Astrocyte (in vitro differentiated cells and primary cell): ENCODE results near the gene AADAT. TPM values are rescaled to one million over a fixed set of nuclear protein-coding genes. Genes with fewer than 3 reads are reported as not detected.

ENCODE experiments used
- DNase-seq: peaks from one replicate; pipeline ENCODE4 v3.0.0-alpha.2; 2010; ENCODE audit warnings: low read depth
- FAIRE-seq: peaks from 2 replicates; lab custom pipeline; 2011; peaks lifted over from hg19 to GRCh38; lab: Jason Lieb, UNC
- H2AFZ ChIP-seq: 2 replicates; pipeline ENCODE4 v1.6.0; 2012; ENCODE audit warnings: low read depth, low read length, inconsistent platforms
- H3K27ac ChIP-seq: 2 replicates; pipeline ENCODE4 v1.5.1; 2011; ENCODE audit warnings: low read depth, low read length, inconsistent platforms
- H3K27me3 ChIP-seq: 2 replicates; pipeline ENCODE4 v1.6.0; 2011; ENCODE audit warnings: low read length, inconsistent platforms; ENCODE audit not compliant: insufficient read depth
- H3K36me3 ChIP-seq: 2 replicates; pipeline ENCODE4 v1.5.1; 2011; ENCODE audit warnings: low read length, inconsistent platforms; ENCODE audit not compliant: insufficient read depth
- H3K4me1 ChIP-seq: 2 replicates; pipeline ENCODE4 v1.5.1; 2011; ENCODE audit warnings: low read length, inconsistent platforms; ENCODE audit not compliant: insufficient read depth
- H3K4me2 ChIP-seq: 2 replicates; pipeline ENCODE4 v1.6.0; 2012; ENCODE audit warnings: low read length, inconsistent platforms
- H3K4me3 ChIP-seq: 2 replicates; pipeline ENCODE4 v1.5.1; 2011; ENCODE audit warnings: low read depth, mild to moderate bottlenecking, low read length, inconsistent platforms; ENCODE audit not compliant: insufficient read depth
- H3K79me2 ChIP-seq: 2 replicates; pipeline ENCODE4 v1.6.0; 2012; ENCODE audit warnings: mild to moderate bottlenecking, low read length, inconsistent platforms; ENCODE audit not compliant: insufficient read depth
- H3K9ac ChIP-seq: 2 replicates; pipeline ENCODE4 v1.6.0; 2012; ENCODE audit warnings: mild to moderate bottlenecking, low read length, inconsistent platforms
- H3K9me3 ChIP-seq: 2 replicates; pipeline ENCODE4 v1.5.1; 2012; ENCODE audit warnings: low read depth, mild to moderate bottlenecking, low read length, inconsistent platforms; ENCODE audit not compliant: insufficient read depth
- H4K20me1 ChIP-seq: 2 replicates; pipeline ENCODE4 v1.6.0; 2012; ENCODE audit warnings: low read length, inconsistent platforms; ENCODE audit not compliant: insufficient read depth
- H3K27ac Mint-ChIP-seq: one replicate; pipeline ENCODE4 v1.8.0; 2021; ENCODE audit warnings: mild to moderate bottlenecking, mixed read lengths; ENCODE audit not compliant: unreplicated experiment
- H3K27me3 Mint-ChIP-seq: one replicate; pipeline ENCODE4 v1.8.0; 2021; ENCODE audit warnings: low read depth, mixed read lengths; ENCODE audit not compliant: unreplicated experiment
- H3K36me3 Mint-ChIP-seq: one replicate; pipeline ENCODE4 v1.8.0; 2021; ENCODE audit warnings: low read depth, mixed read lengths; ENCODE audit not compliant: unreplicated experiment
- H3K4me1 Mint-ChIP-seq: one replicate; pipeline ENCODE4 v1.8.0; 2021; ENCODE audit warnings: low read depth, mixed read lengths; ENCODE audit not compliant: unreplicated experiment
- H3K4me3 Mint-ChIP-seq: one replicate; pipeline ENCODE4 v1.8.0; 2021; ENCODE audit warnings: mild to moderate bottlenecking, moderate library complexity, mixed read lengths; ENCODE audit not compliant: unreplicated experiment
- H3K9me3 Mint-ChIP-seq: one replicate; pipeline ENCODE4 v1.8.0; 2021; ENCODE audit warnings: mild to moderate bottlenecking, mixed read lengths; ENCODE audit not compliant: unreplicated experiment
- CTCF ChIP-seq: IDR thresholded peaks from 2 replicates; pipeline ENCODE4 v1.5.1; 2011; ENCODE audit warnings: low read depth, mild to moderate bottlenecking, inconsistent platforms, low read length, moderate library complexity; ENCODE audit not compliant: insufficient read depth
- EZH2 ChIP-seq: IDR thresholded peaks from 2 replicates; pipeline ENCODE4 v1.6.1; 2012; ENCODE audit warnings: mild to moderate bottlenecking, low read length, inconsistent platforms; ENCODE audit not compliant: insufficient read depth
- total RNA-seq: library from RNA; stranded (reverse); gene quantifications from 2 replicates; pipeline ENCODE4 v1.2.1, GENCODE V29; 2021

Gene AADAT
- total RNA-seq, 1 donor from 2014 or later = 10.5 TPM

DNA sequence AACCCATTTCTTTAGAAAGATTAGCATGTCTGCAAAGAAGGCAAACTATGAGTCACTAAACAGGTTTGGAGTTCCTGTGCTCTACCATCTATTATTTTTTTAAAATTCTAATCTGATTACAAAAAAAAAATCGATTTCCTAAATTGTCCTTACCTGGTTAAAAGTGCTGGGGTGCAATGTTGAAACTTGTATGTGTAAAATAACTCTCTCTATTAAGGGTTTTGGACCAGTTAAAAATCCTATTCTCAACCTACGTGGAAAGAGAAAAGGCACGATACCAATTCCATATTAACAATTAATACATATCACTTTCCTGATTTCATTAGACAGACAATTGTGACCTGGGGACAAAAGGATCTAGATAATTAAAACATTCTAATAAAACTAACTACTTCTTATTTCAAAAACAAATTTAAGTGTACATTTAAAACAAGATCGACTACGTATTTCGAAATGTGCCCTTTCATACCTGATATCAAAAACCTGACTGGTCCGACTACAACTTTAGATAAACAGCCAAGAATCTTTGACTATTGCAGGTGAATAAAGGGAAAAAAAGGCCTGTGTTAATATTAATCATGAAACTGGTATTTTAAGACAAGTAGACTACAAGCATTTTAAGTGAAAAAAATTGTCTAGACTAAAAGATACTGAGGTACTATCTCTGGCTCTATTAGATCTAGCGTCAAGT, 21.2 kb downstream of the AADAT start:
- no peaks in the 10 kb centered on the region for H3K79me2 ChIP-seq
- no peak overlapping the region for H3K4me2 ChIP-seq
- H3K27ac ChIP-seq = no peak overlapping the region
- TF ChIP-seq CTCF (no peak), EZH2 (no peak)
- Mint-ChIP-seq H3K4me3 (no peak overlapping the region), H3K27ac (peak overlapping the region; percentile 7), H3K36me3 (peaks cover 10% of the 10 kb centered on the region), H3K27me3 (no peaks in the 10 kb centered on the region), H3K4me1 (no peaks in the 10 kb centered on the region), H3K9me3 (no peaks in the 10 kb centered on the region)
- H3K27me3 ChIP-seq = no peaks in the 10 kb centered on the region
- H3K4me1 ChIP-seq = no peaks in the 10 kb centered on the region
- no peaks in the 10 kb centered on the region for H4K20me1 ChIP-seq
- no peak overlapping the region for H3K4me3 ChIP-seq
- no peaks in the 10 kb centered on the region for H3K9me3 ChIP-seq
- FAIRE-seq = no peak
- H3K36me3 ChIP-seq = peaks cover 19% of the 10 kb centered on the region
- H3K9ac ChIP-seq = no peak overlapping the region
- no peak for DNase-seq
- no peak overlapping the region for H2AFZ ChIP-seq

GRCh38 chr4:170059421-170059820, 30.3 kb downstream of the AADAT start:
- DNase-seq = no peak
- H2AFZ ChIP-seq = no peak overlapping the region
- Mint-ChIP-seq H3K27me3 (no peaks in the 10 kb centered on the region), H3K4me1 (peaks cover 2% of the 10 kb centered on the region), H3K36me3 (peaks cover 3% of the 10 kb centered on the region), H3K9me3 (no peaks in the 10 kb centered on the region), H3K27ac (no peak overlapping the region), H3K4me3 (no peak overlapping the region)
- H3K4me2 ChIP-seq = no peak overlapping the region
- no peaks in the 10 kb centered on the region for H4K20me1 ChIP-seq
- TF ChIP-seq CTCF (no peak), EZH2 (no peak)
- peaks cover 12% of the 10 kb centered on the region for H3K36me3 ChIP-seq
- no peak for FAIRE-seq
- H3K27ac ChIP-seq = no peak overlapping the region
- H3K4me3 ChIP-seq = no peak overlapping the region
- no peak overlapping the region for H3K9ac ChIP-seq
- H3K9me3 ChIP-seq = no peaks in the 10 kb centered on the region
- H3K27me3 ChIP-seq = no peaks in the 10 kb centered on the region
- no peaks in the 10 kb centered on the region for H3K79me2 ChIP-seq
- H3K4me1 ChIP-seq = no peaks in the 10 kb centered on the region

DNA sequence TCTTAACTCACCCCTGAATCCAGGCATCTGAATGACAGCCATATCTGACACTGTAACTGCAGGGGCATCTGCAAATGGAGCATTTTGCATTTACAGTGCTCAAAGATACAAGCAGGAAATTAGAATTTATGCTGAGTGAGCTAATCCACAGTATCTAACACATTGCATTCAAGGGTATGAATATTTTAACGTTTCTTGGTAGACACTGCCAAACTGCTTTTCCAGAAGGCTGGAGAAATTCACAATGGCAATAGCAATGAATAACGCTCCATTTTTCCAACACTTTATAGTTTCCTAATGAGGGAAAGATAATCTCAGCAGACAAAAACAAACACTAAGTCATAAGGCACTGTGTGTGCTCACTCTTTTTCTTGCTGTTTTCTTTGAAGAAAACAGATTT, 30.9 kb downstream of the AADAT start:
- Histone ChIP-seq H3K4me3 (no peak overlapping the region), H3K4me2 (no peak overlapping the region), H2AFZ (no peak overlapping the region), H3K9me3 (no peaks in the 10 kb centered on the region), H3K9ac (no peak overlapping the region), H4K20me1 (no peaks in the 10 kb centered on the region), H3K79me2 (no peaks in the 10 kb centered on the region), H3K27me3 (no peaks in the 10 kb centered on the region), H3K36me3 (peaks cover 12% of the 10 kb centered on the region), H3K27ac (no peak overlapping the region), H3K4me1 (no peaks in the 10 kb centered on the region)
- Mint-ChIP-seq H3K4me1 (peaks cover 2% of the 10 kb centered on the region), H3K4me3 (no peak overlapping the region), H3K27me3 (no peaks in the 10 kb centered on the region), H3K9me3 (no peaks in the 10 kb centered on the region), H3K36me3 (peaks cover 3% of the 10 kb centered on the region), H3K27ac (no peak overlapping the region)
- FAIRE-seq (no peak), DNase-seq (no peak)
- TF ChIP-seq EZH2 (no peak), CTCF (no peak)
